Lower leg skin (tissue), 3 donors: ENCODE data around the gene MUC2.

ENCODE experiments used
- CTCF ChIP-seq, 3 donors: fragments of 450-650 bp; IDR thresholded peaks; one replicate each; pipeline ENCODE4 v1.5.1; 2016; ENCODE audit warnings: antibody characterized with exemption in 3 of 3, mild to moderate bottlenecking in 3 of 3, moderate library complexity in 2 of 3
- POLR2A ChIP-seq, 2 donors: fragments of 450-650 bp; IDR thresholded peaks; one replicate each; pipeline ENCODE4 v1.6.1; 2016 to 2017; ENCODE audit warnings: antibody characterized with exemption in 2 of 2, mild to moderate bottlenecking in 1 of 2, moderate library complexity in 1 of 2

- TF ChIP-seq CTCF (IDR thresholded peaks at IDR 0.05) = no peak
- TF ChIP-seq POLR2A (IDR thresholded peaks at IDR 0.05) = no peak
These were observed 24.6 kb upstream of the MUC2 start for GRCh38 chr11:1049911-1050580.
